SK-N-SH treated with all-trans-retinoic acid at 6 μM for 48 hours (cell line): Measurements from ENCODE around the gene FRAT2.
"Not testable (repeated sequence)": the region's sequence is repeated elsewhere in the genome, so short reads cannot be mapped to it uniquely, and the experiment has no call there.

Experiments used
- ATAC-seq: fragments of 200-7000 bp; cut with Tn5 transposase; 3 replicates; pipeline ENCODE4 v1.9.1; 2020; ENCODE audit warnings: mild to moderate bottlenecking, moderate library complexity
- ARNTL ChIP-seq: fragments of 450-650 bp; formaldehyde crosslinking; IDR thresholded peaks from 2 replicates; pipeline ENCODE4 v1.5.0; 2020; ENCODE audit warnings: low read depth, mild to moderate bottlenecking, moderate library complexity, borderline replicate concordance
- BACH2 ChIP-seq: fragments of 250-450 bp; sonication (Bioruptor Pico); IDR thresholded peaks from 2 replicates; pipeline ENCODE4 v1.9.0; 2021; ENCODE audit warnings: mild to moderate bottlenecking, borderline replicate concordance
- CSDC2 ChIP-seq: fragments of 250-450 bp; sonication (Bioruptor Pico); IDR thresholded peaks from 2 replicates; pipeline ENCODE4 v1.5.0; 2020; ENCODE audit warnings: mild to moderate bottlenecking, moderate library complexity
- ESRRG ChIP-seq: fragments of 250-450 bp; sonication (Bioruptor Pico); IDR thresholded peaks from 2 replicates; pipeline ENCODE4 v1.6.1; 2021; ENCODE audit warnings: mild to moderate bottlenecking
- GLIS3 ChIP-seq: fragments of 250-450 bp; sonication (Bioruptor Pico); IDR thresholded peaks from 2 replicates; pipeline ENCODE4 v1.5.0; 2020; ENCODE audit warnings: mild to moderate bottlenecking, moderate library complexity
- ISL1 ChIP-seq: fragments of 250-450 bp; sonication (Bioruptor Pico); IDR thresholded peaks from 2 replicates; pipeline ENCODE4 v2.1.2; 2022; ENCODE audit warnings: mild to moderate bottlenecking, moderate library complexity
- OSR1 ChIP-seq: fragments of 250-450 bp; sonication (Bioruptor Pico); IDR thresholded peaks from 2 replicates; pipeline ENCODE4 v1.8.0; 2022; ENCODE audit warnings: moderate library complexity, mild to moderate bottlenecking, inconsistent platforms
- POU6F1 ChIP-seq: fragments of 250-450 bp; sonication (Bioruptor Pico); IDR thresholded peaks from 2 replicates; pipeline ENCODE4 v1.8.0; 2021; ENCODE audit warnings: low read depth, mild to moderate bottlenecking, moderate library complexity, borderline replicate concordance
- PPARA ChIP-seq: fragments of 250-450 bp; sonication (Bioruptor Pico); IDR thresholded peaks from 2 replicates; pipeline ENCODE4 v1.5.0; 2020; ENCODE audit warnings: mild to moderate bottlenecking, borderline replicate concordance
- RARB ChIP-seq: fragments of 250-450 bp; sonication (Bioruptor Pico); IDR thresholded peaks from 2 replicates; pipeline ENCODE4 v1.8.0; 2021; ENCODE audit warnings: mild to moderate bottlenecking, moderate library complexity
- SNAI2 ChIP-seq: fragments of 250-450 bp; sonication (Bioruptor Pico); IDR thresholded peaks from 2 replicates; pipeline ENCODE4 v1.5.0; 2020; ENCODE audit warnings: mild to moderate bottlenecking, moderate library complexity
- TCF4 ChIP-seq: fragments of 250-450 bp; sonication (Bioruptor Pico); IDR thresholded peaks from 2 replicates; pipeline ENCODE4 v1.8.0; 2021; ENCODE audit warnings: mild to moderate bottlenecking, moderate library complexity, borderline replicate concordance
- TOX ChIP-seq: fragments of 250-450 bp; sonication (Bioruptor Pico); IDR thresholded peaks from 2 replicates; pipeline ENCODE4 v1.8.0; 2021; ENCODE audit warnings: mild to moderate bottlenecking, moderate library complexity, borderline replicate concordance
- ZC3H10 ChIP-seq: fragments of 250-450 bp; sonication (Bioruptor Pico); IDR thresholded peaks from 2 replicates; pipeline ENCODE4 v1.5.1; 2021; ENCODE audit warnings: mild to moderate bottlenecking, moderate library complexity
- ZFP3 ChIP-seq: fragments of 250-450 bp; sonication (Bioruptor Pico); IDR thresholded peaks from 2 replicates; pipeline ENCODE4 v1.5.0; 2020; ENCODE audit warnings: mild to moderate bottlenecking, moderate library complexity
- ZFP30 ChIP-seq: fragments of 450-650 bp; formaldehyde crosslinking; IDR thresholded peaks from 2 replicates; pipeline ENCODE4 v1.5.0; 2022; ENCODE audit warnings: mild to moderate bottlenecking, moderate library complexity
- ZNF565 ChIP-seq: fragments of 450-650 bp; formaldehyde crosslinking; conservative IDR thresholded peaks from 2 replicates; pipeline ENCODE4 v1.5.0; 2020; ENCODE audit warnings: low read depth, mild to moderate bottlenecking, moderate library complexity
- ZNF70 ChIP-seq: fragments of 450-650 bp; formaldehyde crosslinking; IDR thresholded peaks from 2 replicates; pipeline ENCODE4 v1.5.0; 2020; ENCODE audit warnings: mild to moderate bottlenecking, moderate library complexity
- ZNF8 ChIP-seq: fragments of 450-650 bp; formaldehyde crosslinking; IDR thresholded peaks from 2 replicates; pipeline ENCODE4 v1.5.0; 2020; ENCODE audit warnings: mild to moderate bottlenecking, moderate library complexity
- TF ChIP-seq, protein P1 (sequence below): fragments of 250-450 bp; sonication (Bioruptor Pico); IDR thresholded peaks from 2 replicates; pipeline ENCODE4 v1.8.0; 2020; ENCODE audit warnings: mild to moderate bottlenecking, moderate library complexity, borderline replicate concordance
- TF ChIP-seq, protein P2 (sequence below): fragments of 250-450 bp; sonication (Bioruptor Pico); IDR thresholded peaks from 2 replicates; pipeline ENCODE4 v1.5.1; 2021; ENCODE audit warnings: mild to moderate bottlenecking, moderate library complexity
- TF ChIP-seq, protein P3 (sequence below): fragments of 250-450 bp; sonication (Bioruptor Pico); IDR thresholded peaks from 2 replicates; pipeline ENCODE4 v1.5.0; 2020; ENCODE audit warnings: mild to moderate bottlenecking, moderate library complexity

FRAT2 gene

DNA sequence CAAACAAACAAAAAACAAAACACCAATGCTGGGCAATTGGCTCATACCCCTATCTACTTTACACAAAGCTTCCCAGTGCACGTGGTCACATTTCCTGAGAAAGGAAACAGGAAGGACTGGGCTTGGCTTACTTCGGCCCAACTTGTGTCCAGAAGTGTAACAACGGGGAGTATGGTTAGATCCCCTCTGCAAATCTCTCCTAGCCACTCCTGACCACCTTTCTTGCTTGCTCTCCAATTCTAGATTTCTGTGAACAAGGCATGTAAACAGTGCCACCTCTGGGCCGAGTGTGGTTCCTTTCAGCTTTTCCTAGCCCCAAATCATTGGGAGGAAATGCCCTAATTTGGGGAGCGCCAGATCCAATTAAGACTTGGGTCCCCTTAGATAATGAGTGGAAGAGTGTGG, 21.0 kb upstream of the FRAT2 start (continued):
- TF ChIP-seq ESRRG (CRISPR knock-in tag) (no peak), GLIS3 (CRISPR knock-in tag) (no peak), POU6F1 (no peak), ZNF8 (CRISPR knock-in tag) (no peak)
- TF ChIP-seq, protein P1, sequence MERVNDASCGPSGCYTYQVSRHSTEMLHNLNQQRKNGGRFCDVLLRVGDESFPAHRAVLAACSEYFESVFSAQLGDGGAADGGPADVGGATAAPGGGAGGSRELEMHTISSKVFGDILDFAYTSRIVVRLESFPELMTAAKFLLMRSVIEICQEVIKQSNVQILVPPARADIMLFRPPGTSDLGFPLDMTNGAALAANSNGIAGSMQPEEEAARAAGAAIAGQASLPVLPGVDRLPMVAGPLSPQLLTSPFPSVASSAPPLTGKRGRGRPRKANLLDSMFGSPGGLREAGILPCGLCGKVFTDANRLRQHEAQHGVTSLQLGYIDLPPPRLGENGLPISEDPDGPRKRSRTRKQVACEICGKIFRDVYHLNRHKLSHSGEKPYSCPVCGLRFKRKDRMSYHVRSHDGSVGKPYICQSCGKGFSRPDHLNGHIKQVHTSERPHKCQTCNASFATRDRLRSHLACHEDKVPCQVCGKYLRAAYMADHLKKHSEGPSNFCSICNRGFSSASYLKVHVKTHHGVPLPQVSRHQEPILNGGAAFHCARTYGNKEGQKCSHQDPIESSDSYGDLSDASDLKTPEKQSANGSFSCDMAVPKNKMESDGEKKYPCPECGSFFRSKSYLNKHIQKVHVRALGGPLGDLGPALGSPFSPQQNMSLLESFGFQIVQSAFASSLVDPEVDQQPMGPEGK: no peak

GRCh38 chr10:97353945-97354344, 19.4 kb upstream of the FRAT2 start:
- TF ChIP-seq PPARA (CRISPR knock-in tag): no peak
- TF ChIP-seq TCF4 (CRISPR knock-in tag): no peak
- TF ChIP-seq, protein P2, sequence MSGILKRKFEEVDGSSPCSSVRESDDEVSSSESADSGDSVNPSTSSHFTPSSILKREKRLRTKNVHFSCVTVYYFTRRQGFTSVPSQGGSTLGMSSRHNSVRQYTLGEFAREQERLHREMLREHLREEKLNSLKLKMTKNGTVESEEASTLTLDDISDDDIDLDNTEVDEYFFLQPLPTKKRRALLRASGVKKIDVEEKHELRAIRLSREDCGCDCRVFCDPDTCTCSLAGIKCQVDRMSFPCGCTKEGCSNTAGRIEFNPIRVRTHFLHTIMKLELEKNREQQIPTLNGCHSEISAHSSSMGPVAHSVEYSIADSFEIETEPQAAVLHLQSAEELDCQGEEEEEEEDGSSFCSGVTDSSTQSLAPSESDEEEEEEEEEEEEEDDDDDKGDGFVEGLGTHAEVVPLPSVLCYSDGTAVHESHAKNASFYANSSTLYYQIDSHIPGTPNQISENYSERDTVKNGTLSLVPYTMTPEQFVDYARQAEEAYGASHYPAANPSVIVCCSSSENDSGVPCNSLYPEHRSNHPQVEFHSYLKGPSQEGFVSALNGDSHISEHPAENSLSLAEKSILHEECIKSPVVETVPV (CRISPR knock-in tag): no peak
- no peak for TF ChIP-seq ARNTL
- TF ChIP-seq ZC3H10 (CRISPR knock-in tag): no peak
- TF ChIP-seq RARB (CRISPR knock-in tag): no peak
- TF ChIP-seq ZNF8 (CRISPR knock-in tag): no peak
- TF ChIP-seq BACH2 (CRISPR knock-in tag): no peak
- TF ChIP-seq, all 23 proteins: peak for 0
- ATAC-seq: no peak

DNA sequence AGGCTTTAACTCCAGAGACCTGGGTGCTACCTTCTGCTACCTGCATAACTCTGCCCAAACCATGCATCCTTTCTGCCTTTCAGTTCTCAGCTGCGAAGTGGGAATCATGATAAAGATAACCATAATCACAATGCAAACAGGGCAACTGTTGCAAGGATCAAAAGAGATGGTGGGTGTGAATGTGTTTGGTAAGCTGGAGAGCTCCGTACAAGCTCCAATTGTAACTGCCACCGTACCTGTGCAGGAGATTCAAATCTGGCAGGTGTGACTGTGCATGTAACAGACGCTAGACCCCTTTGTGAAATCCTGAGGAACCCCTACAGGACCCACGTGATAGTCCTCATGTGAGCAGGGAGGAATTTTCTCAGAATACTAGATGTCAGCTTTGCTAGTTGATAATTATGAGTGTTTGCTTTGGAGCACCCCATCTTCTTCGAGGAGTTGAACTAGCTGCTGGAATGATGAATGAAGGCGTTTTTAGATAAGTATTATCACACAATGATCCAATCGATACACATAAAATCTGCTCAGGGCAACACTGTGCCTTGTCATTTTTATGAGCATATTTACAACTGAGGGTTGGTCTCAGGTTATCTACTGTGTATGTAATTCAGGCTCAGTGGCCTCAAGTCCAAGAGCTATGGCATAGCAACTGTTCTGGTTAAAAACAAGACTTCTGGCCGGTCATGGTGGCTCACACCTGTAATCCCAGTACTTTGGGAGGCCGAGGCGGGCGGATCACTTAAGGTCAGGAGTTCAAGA, 15.4 kb upstream of the FRAT2 start:
- no peak for TF ChIP-seq ISL1 (CRISPR knock-in tag)
- TF ChIP-seq ZFP3 (CRISPR knock-in tag): no peak
- no peak for TF ChIP-seq SNAI2 (CRISPR knock-in tag)
- TF ChIP-seq RARB (CRISPR knock-in tag): no peak
- TF ChIP-seq ARNTL: no peak
- TF ChIP-seq PPARA (CRISPR knock-in tag): no peak
- no peak for TF ChIP-seq ZFP30
- TF ChIP-seq, all 23 proteins: peak for 0
- no peak for ATAC-seq

DNA sequence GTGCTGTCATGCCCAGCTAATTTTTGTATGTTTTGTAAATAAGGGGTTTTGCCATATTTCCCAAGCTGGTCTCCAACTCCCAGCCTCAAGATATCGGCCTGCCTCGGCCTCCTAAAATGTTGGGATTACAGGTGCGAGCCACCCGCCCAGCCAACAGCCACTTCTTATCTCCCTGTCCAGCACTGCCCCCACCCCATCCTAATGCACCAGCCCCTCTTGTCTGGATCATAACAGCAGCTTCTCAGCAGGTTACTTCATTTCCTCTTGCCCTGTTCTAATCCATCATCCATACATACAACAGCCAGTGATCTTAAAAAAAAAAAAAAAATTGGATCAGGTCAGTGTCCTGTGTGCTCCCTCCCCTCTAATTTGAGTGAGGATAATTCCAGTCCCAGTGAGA, 12.8 kb upstream of the FRAT2 start:
- ATAC-seq: no peak
- no peak for TF ChIP-seq SNAI2 (CRISPR knock-in tag)
- TF ChIP-seq ZC3H10 (CRISPR knock-in tag): no peak
- TF ChIP-seq TOX: no peak
- TF ChIP-seq OSR1: no peak
- TF ChIP-seq, protein P2 (CRISPR knock-in tag): no peak
- no peak for TF ChIP-seq CSDC2 (CRISPR knock-in tag)
- no peak for TF ChIP-seq ZNF70 (CRISPR knock-in tag)
- no peak for TF ChIP-seq BACH2 (CRISPR knock-in tag)
- TF ChIP-seq ARNTL: no peak
- TF ChIP-seq POU6F1: no peak
- TF ChIP-seq PPARA (CRISPR knock-in tag): no peak
- no peak for TF ChIP-seq ISL1 (CRISPR knock-in tag)
- TF ChIP-seq, protein P1: no peak
- no peak for TF ChIP-seq RARB (CRISPR knock-in tag)
- TF ChIP-seq GLIS3 (CRISPR knock-in tag): no peak
- TF ChIP-seq ZNF565 (CRISPR knock-in tag): no peak
- TF ChIP-seq ZFP30: no peak
- TF ChIP-seq, protein P3, sequence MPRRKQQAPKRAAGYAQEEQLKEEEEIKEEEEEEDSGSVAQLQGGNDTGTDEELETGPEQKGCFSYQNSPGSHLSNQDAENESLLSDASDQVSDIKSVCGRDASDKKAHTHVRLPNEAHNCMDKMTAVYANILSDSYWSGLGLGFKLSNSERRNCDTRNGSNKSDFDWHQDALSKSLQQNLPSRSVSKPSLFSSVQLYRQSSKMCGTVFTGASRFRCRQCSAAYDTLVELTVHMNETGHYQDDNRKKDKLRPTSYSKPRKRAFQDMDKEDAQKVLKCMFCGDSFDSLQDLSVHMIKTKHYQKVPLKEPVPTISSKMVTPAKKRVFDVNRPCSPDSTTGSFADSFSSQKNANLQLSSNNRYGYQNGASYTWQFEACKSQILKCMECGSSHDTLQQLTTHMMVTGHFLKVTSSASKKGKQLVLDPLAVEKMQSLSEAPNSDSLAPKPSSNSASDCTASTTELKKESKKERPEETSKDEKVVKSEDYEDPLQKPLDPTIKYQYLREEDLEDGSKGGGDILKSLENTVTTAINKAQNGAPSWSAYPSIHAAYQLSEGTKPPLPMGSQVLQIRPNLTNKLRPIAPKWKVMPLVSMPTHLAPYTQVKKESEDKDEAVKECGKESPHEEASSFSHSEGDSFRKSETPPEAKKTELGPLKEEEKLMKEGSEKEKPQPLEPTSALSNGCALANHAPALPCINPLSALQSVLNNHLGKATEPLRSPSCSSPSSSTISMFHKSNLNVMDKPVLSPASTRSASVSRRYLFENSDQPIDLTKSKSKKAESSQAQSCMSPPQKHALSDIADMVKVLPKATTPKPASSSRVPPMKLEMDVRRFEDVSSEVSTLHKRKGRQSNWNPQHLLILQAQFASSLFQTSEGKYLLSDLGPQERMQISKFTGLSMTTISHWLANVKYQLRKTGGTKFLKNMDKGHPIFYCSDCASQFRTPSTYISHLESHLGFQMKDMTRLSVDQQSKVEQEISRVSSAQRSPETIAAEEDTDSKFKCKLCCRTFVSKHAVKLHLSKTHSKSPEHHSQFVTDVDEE: no peak

DNA sequence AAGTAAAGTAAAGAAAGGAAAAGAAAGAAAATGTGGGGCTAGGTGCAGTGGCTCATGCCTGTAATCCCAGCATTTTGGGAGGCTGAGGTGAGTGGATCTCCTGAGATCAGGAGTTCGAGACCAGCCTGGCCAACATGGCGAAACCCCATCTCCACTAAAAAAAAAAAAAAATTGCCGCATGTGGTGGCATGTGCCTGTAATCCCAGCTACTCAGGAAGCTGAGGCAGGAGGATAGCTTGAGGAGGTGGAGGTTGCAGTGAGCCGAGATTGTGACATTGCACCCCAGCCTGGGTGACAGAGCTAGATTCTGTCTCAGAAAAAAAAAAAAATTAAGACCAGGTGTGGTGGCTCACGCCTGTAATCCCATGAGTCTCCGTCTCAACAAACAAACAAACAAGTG, 9.1 kb upstream of the FRAT2 start:
- not testable (repeated sequence) for ATAC-seq
